ENCODE measurements around the gene PHLDB3. TPM values are rescaled to one million over a fixed set of nuclear protein-coding genes. Genes with fewer than 3 reads are reported as not detected.

Gene PHLDB3
- total RNA-seq, 1 donor from 2014 or later: 14.3 TPM

- Mint-ChIP-seq H3K9me3 (no peaks in the 10 kb centered on the region), H3K4me3 (no peak overlapping the region), H3K27me3 (ENCODE audit: low read depth) (peaks cover 49% of the 10 kb centered on the region), H3K4me1 (no peaks in the 10 kb centered on the region), H3K27ac (ENCODE audit: unreplicated experiment) (no peak overlapping the region), H3K36me3 (ENCODE audit: low read depth) (no peaks in the 10 kb centered on the region)
- DNase-seq (ENCODE audit: low read depth, low spot score): no peak
- TF ChIP-seq CTCF (conservative IDR thresholded peaks at IDR 0.05): no peak
Observed at GRCh38 chr19:43457809-43458208, 46.7 kb downstream of the PHLDB3 start.

GRCh38 chr19:43455321-43456113, 49.0 kb downstream of the PHLDB3 start:
- peak overlapping the region; percentile 67 for H3K27ac Mint-ChIP-seq (ENCODE audit: unreplicated experiment)
- no peak for DNase-seq (ENCODE audit: low read depth, low spot score)
- no peaks in the 10 kb centered on the region for H3K4me1 Mint-ChIP-seq
- peaks cover 8% of the 10 kb centered on the region for H3K9me3 Mint-ChIP-seq
- no peak overlapping the region for H3K4me3 Mint-ChIP-seq
- no peak for TF ChIP-seq CTCF (conservative IDR thresholded peaks at IDR 0.05)
- no peaks in the 10 kb centered on the region for H3K36me3 Mint-ChIP-seq (ENCODE audit: low read depth)
- peaks cover 35% of the 10 kb centered on the region for H3K27me3 Mint-ChIP-seq (ENCODE audit: low read depth)

- H3K27ac Mint-ChIP-seq (ENCODE audit: unreplicated experiment): no peak overlapping the region
- H3K9me3 Mint-ChIP-seq: peaks cover 8% of the 10 kb centered on the region
- H3K4me3 Mint-ChIP-seq: no peak overlapping the region
- no peak for TF ChIP-seq CTCF (conservative IDR thresholded peaks at IDR 0.05)
- peaks cover 29% of the 10 kb centered on the region for H3K27me3 Mint-ChIP-seq (ENCODE audit: low read depth)
- no peaks in the 10 kb centered on the region for H3K36me3 Mint-ChIP-seq (ENCODE audit: low read depth)
- DNase-seq (ENCODE audit: low read depth, low spot score): no peak
- H3K4me1 Mint-ChIP-seq: no peaks in the 10 kb centered on the region
Observed at GRCh38 chr19:43454031-43454430, 50.5 kb downstream of the PHLDB3 start.

- Mint-ChIP-seq H3K4me3 (no peak overlapping the region), H3K9me3 (peaks cover 8% of the 10 kb centered on the region), H3K36me3 (ENCODE audit: low read depth) (no peaks in the 10 kb centered on the region), H3K27me3 (ENCODE audit: low read depth) (peaks cover 26% of the 10 kb centered on the region), H3K27ac (ENCODE audit: unreplicated experiment) (no peak overlapping the region), H3K4me1 (no peaks in the 10 kb centered on the region)
- TF ChIP-seq CTCF (conservative IDR thresholded peaks at IDR 0.05): no peak
- no peak for DNase-seq (ENCODE audit: low read depth, low spot score)
Observed at GRCh38 chr19:43452582-43452981, 52.0 kb downstream of the PHLDB3 start.

GRCh38 chr19:43450545-43450997, 54.0 kb downstream of the PHLDB3 start:
- no peak overlapping the region for H3K4me3 Mint-ChIP-seq
- peaks cover 21% of the 10 kb centered on the region for H3K27me3 Mint-ChIP-seq (ENCODE audit: low read depth)
- DNase-seq (ENCODE audit: low read depth, low spot score): no peak
- H3K4me1 Mint-ChIP-seq: peaks cover 5% of the 10 kb centered on the region
- no peak overlapping the region for H3K27ac Mint-ChIP-seq (ENCODE audit: unreplicated experiment)
- H3K36me3 Mint-ChIP-seq (ENCODE audit: low read depth): no peaks in the 10 kb centered on the region
- H3K9me3 Mint-ChIP-seq: peaks cover 8% of the 10 kb centered on the region
- TF ChIP-seq CTCF (conservative IDR thresholded peaks at IDR 0.05): no peak

Measured in neural crest cell (in vitro differentiated cells).